DMS 273 (cell line): Measurements from ENCODE around the gene WDR36.
A peak's percentile ranks its signal among the peaks of the same experiment; 100 is the strongest.

Experiments used
- DNase-seq: peaks from one replicate; lab custom pipeline; 2025; ENCODE audit not compliant: unreplicated experiment; lab: John Stamatoyannopoulos, UW

WDR36 gene

GRCh38 chr5:111092062-111092853 lies at the start of gene WDR36:
Gene WDR36, plus strand, starts transcription at chr5:111092348. Its CDS starts 109 bp downstream, at chr5:111092457.
- DNase-seq: peak; percentile 97

- DNase-seq: peak; percentile 43
These were observed 48.2 kb upstream of the WDR36 start for GRCh38 chr5:111043712-111044506.

GRCh38 chr5:111058064-111058463 lies 34.1 kb upstream of the WDR36 start:
- DNase-seq: no peak

- no peak for DNase-seq
These were observed 32.0 kb upstream of the WDR36 start for GRCh38 chr5:111060169-111060568.

- no peak for DNase-seq
These were observed 30.5 kb upstream of the WDR36 start for GRCh38 chr5:111061618-111062017.

GRCh38 chr5:111063709-111064322 lies 28.3 kb upstream of the WDR36 start:
- peak; percentile 42 for DNase-seq

- DNase-seq: no peak
These were observed 25.7 kb upstream of the WDR36 start for GRCh38 chr5:111066261-111066938.

- DNase-seq: no peak
These were observed 23.9 kb upstream of the WDR36 start for GRCh38 chr5:111068213-111068612.

GRCh38 chr5:111069839-111070238 lies 22.3 kb upstream of the WDR36 start:
- no peak for DNase-seq

- no peak for DNase-seq
These were observed 21.6 kb upstream of the WDR36 start for GRCh38 chr5:111070272-111071134.

GRCh38 chr5:111071413-111071812 lies 20.7 kb upstream of the WDR36 start, which contains the start of gene TSLP:
Gene TSLP, plus strand, starts transcription at chr5:111071713. Its CDS starts 178 bp downstream, at chr5:111071891.
- peak; percentile 12 for DNase-seq

- DNase-seq: peak; percentile 79
These were observed 19.0 kb upstream of the WDR36 start for GRCh38 chr5:111072949-111073682.

GRCh38 chr5:111074244-111074643 lies 17.9 kb upstream of the WDR36 start:
- no peak for DNase-seq

- DNase-seq: peak; percentile 27
These were observed 16.6 kb upstream of the WDR36 start for GRCh38 chr5:111075520-111075919.

GRCh38 chr5:111076091-111076490 lies 16.1 kb upstream of the WDR36 start:
- no peak for DNase-seq

GRCh38 chr5:111077678-111078077 lies 14.5 kb upstream of the WDR36 start:
- no peak for DNase-seq

- DNase-seq: no peak
These were observed 12.3 kb upstream of the WDR36 start for GRCh38 chr5:111079846-111080245.

- DNase-seq: no peak
These were observed 8.8 kb upstream of the WDR36 start for GRCh38 chr5:111083323-111083722.

- DNase-seq: no peak
These were observed 3.8 kb downstream of the WDR36 start for GRCh38 chr5:111095982-111096381.
